ENCODE results near the gene ATXN1.

ATXN1 gene

DNA sequence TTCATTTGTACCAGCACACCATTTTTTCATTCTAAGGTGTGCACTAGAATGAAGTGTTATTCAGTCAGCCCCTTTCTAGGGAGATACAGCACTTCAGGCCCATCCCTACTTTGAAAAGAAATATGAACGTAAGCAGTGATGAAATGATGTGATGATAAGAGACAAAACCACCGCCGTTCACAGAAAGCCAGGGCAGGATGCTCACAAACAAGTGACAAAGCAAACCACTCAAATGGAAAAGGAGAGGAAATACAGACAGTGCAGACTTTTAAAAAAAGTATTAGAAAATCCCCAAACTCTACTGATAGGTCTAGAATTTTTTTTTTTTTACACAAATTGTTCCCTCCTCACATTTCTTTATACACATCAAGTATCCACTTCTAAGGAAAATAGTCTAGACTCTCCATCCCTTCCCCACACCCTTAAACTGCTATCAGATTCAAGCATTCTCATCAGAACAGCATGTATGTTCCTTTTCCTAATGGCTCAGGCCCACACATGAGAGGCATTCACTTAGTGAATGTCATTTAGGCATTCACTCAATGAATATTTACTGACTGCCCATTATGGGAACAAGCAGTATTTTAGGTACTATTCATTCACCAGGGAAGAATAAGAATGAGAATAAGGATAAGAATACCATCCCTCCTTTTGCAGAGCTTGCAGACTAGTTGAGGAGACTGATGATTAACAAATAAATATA lies 279.4 kb downstream of the ATXN1 start:
- no peak overlapping the region for H3K27ac ChIP-seq
- no peak overlapping the region for H3K9ac ChIP-seq
- peaks cover 4% of the 10 kb centered on the region; the same call in 1 of the 2 replicates for H3K9me3 ChIP-seq
- no peaks in the 10 kb centered on the region for H4K20me1 ChIP-seq
- H3K4me1 ChIP-seq, result peaks cover 4% of the 10 kb centered on the region
- H3K27me3 ChIP-seq, result no peaks in the 10 kb centered on the region
- TF ChIP-seq Cebpa-rat (IDR thresholded peaks at IDR 0.05), result no peak
- H3K36me3 ChIP-seq, result no peaks in the 10 kb centered on the region
- H3K4me2 ChIP-seq, result no peak overlapping the region
- H3K4me3 ChIP-seq, result no peak overlapping the region

DNA sequence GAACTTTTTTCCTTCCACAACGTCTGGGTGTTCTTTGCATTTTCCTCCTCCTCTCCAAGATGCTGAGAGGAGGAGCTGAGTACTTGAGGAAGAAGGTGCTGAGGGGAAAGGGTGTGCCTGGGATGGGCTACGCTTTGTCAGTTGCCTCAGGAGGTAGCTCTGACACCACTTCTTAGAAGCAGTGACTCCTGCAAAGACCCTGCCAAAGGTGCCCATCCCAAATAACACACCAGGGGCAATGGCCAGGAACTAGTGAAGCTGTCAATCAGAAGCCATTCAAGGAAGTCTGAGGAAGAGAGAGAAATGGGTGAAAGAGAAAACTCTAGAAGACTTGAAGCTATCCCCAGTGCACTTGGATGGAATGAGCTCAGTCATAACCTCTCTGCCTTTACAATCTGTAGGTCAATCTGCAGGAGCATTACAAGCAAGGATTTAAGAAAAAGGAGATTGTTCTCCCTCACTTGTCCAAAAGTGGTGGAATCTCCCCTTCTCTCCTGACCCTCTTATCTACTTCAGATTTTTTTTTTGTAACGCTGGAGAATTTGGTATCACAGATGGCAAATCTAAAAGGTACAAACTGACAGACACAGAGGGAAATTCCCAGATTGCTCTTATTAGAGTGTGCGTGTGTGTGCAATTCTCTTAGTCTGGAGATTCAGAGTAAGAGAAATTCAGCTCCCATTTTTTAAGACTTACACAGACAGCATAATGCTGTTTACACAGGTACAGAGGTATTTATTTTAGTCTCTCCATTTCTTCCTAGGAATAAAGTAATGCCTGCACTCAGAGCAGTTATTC lies 280.3 kb downstream of the ATXN1 start:
- H4K20me1 ChIP-seq, result no peaks in the 10 kb centered on the region
- H3K4me1 ChIP-seq, result peaks cover 8% of the 10 kb centered on the region
- H3K36me3 ChIP-seq, result no peaks in the 10 kb centered on the region
- H3K4me3 ChIP-seq, result no peak overlapping the region
- no peak for TF ChIP-seq Cebpa-rat (IDR thresholded peaks at IDR 0.05)
- no peaks in the 10 kb centered on the region for H3K27me3 ChIP-seq
- no peak overlapping the region for H3K27ac ChIP-seq
- no peak overlapping the region for H3K9ac ChIP-seq
- peaks cover 4% of the 10 kb centered on the region; the same call in 1 of the 2 replicates for H3K9me3 ChIP-seq
- no peak overlapping the region for H3K4me2 ChIP-seq

DNA sequence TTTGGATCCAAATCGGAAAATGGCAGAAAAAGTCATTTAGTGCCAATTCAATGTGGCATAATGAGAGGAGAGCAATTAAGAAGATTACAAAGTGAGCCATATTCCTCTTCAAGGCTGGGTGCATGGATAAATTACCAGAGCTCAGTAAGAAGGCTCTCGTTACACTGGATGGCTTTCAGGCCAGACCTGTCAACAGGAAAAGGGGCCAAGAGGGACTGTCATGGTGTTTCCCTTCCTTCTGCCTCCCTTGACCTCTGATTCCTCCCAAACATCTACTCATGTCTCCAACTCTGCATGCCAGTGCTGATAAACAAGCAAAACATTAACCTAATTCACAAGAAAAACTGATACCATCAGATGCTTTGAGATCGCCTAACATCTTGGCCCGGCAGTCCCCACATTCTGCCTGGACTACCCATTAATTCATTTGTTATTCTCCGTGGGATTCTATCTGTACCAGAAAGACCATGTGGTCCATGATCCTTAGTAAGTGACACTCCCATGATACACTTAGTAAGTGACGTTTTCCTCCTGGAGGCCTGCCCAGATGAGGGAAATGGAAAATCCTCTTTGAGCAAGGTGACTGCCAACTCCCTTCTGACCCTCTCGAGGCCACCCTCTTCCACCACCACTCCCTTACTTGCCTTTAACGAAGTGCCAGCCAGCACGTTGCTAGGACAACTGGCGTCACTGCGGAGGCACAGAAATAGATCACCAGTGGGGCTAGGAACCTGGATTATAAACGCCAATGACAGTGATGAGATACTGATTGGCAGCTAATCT lies 283.7 kb downstream of the ATXN1 start:
- H3K36me3 ChIP-seq, result no peaks in the 10 kb centered on the region
- H3K27ac ChIP-seq, result no peak overlapping the region
- H3K9ac ChIP-seq, result no peak overlapping the region
- H4K20me1 ChIP-seq, result no peaks in the 10 kb centered on the region
- no peak overlapping the region for H3K4me3 ChIP-seq
- TF ChIP-seq Cebpa-rat (IDR thresholded peaks at IDR 0.05), result no peak
- peaks cover 8% of the 10 kb centered on the region for H3K4me1 ChIP-seq
- peak overlapping the region; percentile 32 for H3K4me2 ChIP-seq
- no peaks in the 10 kb centered on the region for H3K9me3 ChIP-seq
- H3K27me3 ChIP-seq, result no peaks in the 10 kb centered on the region

DNA sequence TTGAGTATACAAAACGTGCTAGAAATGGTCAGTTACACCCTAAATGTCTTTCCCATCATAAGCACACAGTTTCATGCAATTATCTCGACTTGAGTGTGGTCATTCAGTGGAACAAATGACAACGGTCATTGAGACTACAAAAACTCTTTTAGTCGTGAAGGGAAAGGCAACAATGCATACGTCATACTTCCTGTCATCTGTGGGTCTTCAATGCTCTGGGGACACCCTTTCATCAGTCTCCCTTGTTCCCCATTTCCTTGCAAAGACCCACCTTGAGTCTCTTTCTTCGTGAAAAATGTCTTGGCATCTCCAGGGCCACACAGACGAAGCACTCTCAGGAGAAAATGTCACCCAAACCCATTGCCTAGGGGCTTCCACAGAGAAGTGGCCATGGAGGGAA lies 284.4 kb downstream of the ATXN1 start:
- Histone ChIP-seq H3K27ac (no peak overlapping the region), H3K9me3 (no peaks in the 10 kb centered on the region), H3K9ac (no peak overlapping the region), H3K4me2 (peak overlapping the region; percentile 32), H3K36me3 (no peaks in the 10 kb centered on the region), H3K27me3 (no peaks in the 10 kb centered on the region), H3K4me1 (peaks cover 8% of the 10 kb centered on the region), H3K4me3 (no peak overlapping the region), H4K20me1 (no peaks in the 10 kb centered on the region)
- no peak for TF ChIP-seq Cebpa-rat (IDR thresholded peaks at IDR 0.05)

DNA sequence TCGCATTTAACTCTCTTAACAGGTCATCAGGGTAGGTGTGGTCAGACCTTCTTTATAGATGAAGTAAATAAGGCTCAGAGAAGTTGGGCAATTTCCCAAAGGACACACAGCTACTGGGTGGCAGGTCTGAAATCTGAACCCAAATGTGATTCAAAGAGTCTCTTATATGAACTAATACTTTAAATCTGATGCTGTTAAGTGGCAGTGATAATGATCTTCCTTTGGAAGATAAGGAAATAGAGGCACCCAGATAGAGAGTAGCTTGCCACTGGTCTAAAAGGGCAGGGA lies 285.8 kb downstream of the ATXN1 start:
- Histone ChIP-seq H3K9me3 (no peaks in the 10 kb centered on the region), H3K27ac (no peak overlapping the region), H3K27me3 (no peaks in the 10 kb centered on the region), H3K36me3 (no peaks in the 10 kb centered on the region), H4K20me1 (no peaks in the 10 kb centered on the region), H3K9ac (no peak overlapping the region), H3K4me2 (no peak overlapping the region), H3K4me3 (no peak overlapping the region), H3K4me1 (peaks cover 8% of the 10 kb centered on the region)
- TF ChIP-seq Cebpa-rat (IDR thresholded peaks at IDR 0.05), result no peak

DNA sequence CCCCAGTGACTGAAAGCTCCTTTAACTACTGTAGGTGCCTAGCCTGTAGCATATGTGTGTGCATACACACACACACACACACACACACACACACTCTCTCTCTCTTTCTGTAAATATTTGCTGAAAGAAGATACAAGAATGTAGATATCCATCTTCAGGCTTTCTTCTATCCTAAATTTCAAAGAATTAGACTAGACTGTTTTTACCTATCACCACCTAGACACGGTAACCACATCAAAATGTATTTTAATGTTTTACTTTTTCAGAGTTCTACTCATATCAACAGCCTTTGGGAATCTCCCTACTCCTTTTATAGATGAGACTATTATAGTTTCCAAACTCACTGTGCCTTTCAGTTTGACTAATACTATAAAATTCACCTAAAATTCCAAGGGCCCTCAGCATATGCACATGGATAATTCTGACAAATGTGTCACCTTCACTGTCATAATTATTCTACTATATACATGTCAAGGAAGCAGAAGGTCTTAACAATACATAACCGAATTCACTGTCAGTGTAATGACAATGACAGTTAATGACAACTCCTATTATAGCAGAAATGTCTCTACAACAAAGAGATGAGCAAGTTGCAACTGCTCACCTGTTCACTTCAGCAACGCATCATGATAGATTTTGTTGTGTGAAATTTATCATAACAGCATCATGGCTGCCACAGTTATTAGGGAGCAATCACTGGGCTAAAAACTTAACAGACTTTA lies 286.3 kb downstream of the ATXN1 start:
- H4K20me1 ChIP-seq, result no peaks in the 10 kb centered on the region
- H3K27me3 ChIP-seq, result no peaks in the 10 kb centered on the region
- no peak overlapping the region for H3K27ac ChIP-seq
- no peaks in the 10 kb centered on the region for H3K9me3 ChIP-seq
- TF ChIP-seq Cebpa-rat (IDR thresholded peaks at IDR 0.05), result no peak
- no peak overlapping the region for H3K4me2 ChIP-seq
- no peak overlapping the region for H3K9ac ChIP-seq
- H3K36me3 ChIP-seq, result no peaks in the 10 kb centered on the region
- no peak overlapping the region for H3K4me3 ChIP-seq
- peaks cover 8% of the 10 kb centered on the region for H3K4me1 ChIP-seq

DNA sequence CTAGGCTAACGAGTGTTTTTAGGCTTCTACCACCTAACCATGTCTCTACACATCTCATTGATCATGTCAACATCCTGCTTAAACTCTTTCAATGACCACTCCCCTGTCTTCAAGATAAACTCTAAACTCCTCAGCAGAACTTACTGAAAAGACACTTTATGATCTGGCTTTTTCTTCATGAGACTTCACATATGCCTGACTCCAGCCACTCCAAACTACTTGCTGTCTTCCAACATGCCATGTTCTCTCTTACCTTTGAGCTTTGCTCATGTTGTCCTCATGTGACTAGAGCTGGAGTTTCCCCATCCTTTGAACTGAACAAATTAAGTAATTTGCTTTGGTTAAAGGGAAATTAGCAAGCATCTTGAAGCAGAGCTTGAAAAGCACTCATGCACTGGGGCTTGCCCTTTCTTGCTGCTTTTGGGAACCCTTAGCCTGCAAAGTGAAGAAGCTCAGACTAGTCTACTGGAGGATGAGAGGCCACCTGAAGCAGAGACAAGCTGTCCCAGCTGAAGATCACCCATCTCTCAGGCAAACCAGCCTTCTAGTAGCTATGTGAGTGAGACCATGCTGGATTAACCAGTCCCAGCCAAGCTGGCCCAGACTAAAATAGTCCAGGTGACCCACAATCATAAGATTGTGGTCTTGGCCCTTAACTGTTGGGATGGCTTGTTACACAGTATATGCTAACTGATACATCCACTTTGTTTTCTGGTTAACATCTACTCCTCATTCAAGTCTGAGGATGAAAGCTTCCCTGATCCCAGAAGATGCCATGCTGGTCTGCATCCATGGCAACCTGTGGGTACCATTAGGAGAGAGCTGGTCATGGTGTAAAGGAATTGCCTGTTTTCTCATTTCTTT lies 287.1 kb downstream of the ATXN1 start:
- no peak overlapping the region for H3K4me2 ChIP-seq
- no peak overlapping the region for H3K27ac ChIP-seq
- H3K4me1 ChIP-seq, result peaks cover 8% of the 10 kb centered on the region
- no peak overlapping the region for H3K9ac ChIP-seq
- no peaks in the 10 kb centered on the region for H3K27me3 ChIP-seq
- H4K20me1 ChIP-seq, result no peaks in the 10 kb centered on the region
- no peak overlapping the region for H3K4me3 ChIP-seq
- no peaks in the 10 kb centered on the region for H3K9me3 ChIP-seq
- no peaks in the 10 kb centered on the region for H3K36me3 ChIP-seq
- no peak for TF ChIP-seq Cebpa-rat (IDR thresholded peaks at IDR 0.05)

DNA sequence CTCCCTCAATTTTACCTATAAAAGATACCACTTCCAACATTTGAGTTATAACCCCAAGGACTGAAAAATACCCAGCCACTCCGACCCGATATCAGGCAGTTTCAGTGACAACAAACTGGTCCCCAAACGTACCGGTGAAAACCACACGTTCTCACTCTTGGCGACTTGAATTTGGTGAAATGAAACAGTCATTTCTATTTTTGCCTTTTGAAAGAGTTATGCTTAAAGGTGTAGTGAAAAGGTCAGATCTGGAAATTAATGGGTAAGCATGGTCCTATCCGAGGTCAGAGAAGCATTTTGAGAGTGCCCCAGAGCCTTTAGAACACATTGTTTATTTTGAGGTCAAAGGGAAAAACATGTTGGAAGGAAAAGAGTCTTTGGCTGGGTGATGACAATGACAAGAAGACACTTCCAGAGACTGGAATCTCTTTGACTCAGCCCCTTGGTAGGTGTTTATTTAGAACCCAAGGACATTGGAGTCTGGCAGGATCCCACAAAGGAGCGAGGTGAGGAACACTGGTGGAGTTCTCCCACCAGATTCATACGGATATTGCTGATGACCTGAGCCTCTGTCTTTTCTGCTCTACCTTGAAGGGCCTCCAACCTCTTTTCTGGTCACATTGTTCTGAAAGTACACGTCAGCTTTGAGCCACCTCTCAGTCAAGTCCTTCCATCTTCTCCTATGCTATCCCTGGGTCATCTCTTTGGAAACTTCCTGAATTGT lies 287.9 kb downstream of the ATXN1 start:
- Histone ChIP-seq H3K36me3 (no peaks in the 10 kb centered on the region), H3K4me3 (no peak overlapping the region), H3K27me3 (no peaks in the 10 kb centered on the region), H4K20me1 (no peaks in the 10 kb centered on the region), H3K27ac (no peak overlapping the region), H3K4me1 (peaks cover 8% of the 10 kb centered on the region), H3K9me3 (no peaks in the 10 kb centered on the region), H3K9ac (no peak overlapping the region), H3K4me2 (no peak overlapping the region)
- no peak for TF ChIP-seq Cebpa-rat (IDR thresholded peaks at IDR 0.05)

All from BLaER1 (cell line).